ENCODE results near the gene MANEA. TPM values are rescaled to one million over a fixed set of nuclear protein-coding genes. Genes with fewer than 3 reads are reported as not detected.

The MANEA gene
- total and polyA plus RNA-seq, 2 of the 13 experiments (the other 11 are each of a cell fraction or from before 2014, with no cell fraction given): 10.0 to 10.9 TPM

DNA sequence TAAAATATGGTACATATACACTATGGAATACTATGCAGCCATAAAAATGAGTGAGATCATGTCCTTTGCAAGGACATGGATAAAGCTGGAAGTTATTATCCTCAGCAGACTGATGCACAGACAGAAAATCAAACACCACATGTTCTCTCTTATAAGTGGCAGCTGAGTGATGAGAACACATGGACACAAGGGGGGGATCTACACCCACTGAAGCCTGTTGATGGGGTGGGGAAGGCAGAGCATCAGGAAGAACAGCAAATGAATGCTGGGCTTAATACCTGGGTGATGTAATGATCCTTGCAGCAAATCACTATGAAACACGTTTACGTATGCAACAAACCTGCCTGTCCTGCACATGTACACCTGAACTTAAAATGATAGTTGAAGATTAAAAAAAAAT is 71.3 kb downstream of the MANEA start:
- no TSS peak for BruUV-seq (replicated peaks)
- H3K27me3 ChIP-seq (ENCODE audit: control insufficient read depth in 1 of 2, insufficient read depth in 2 of 2, low read length in 2 of 2): no peaks in the 10 kb centered on the region
- POLR2A ChIA-PET: no interaction called here
- no peak for TF ChIP-seq ZNF616 (CRISPR knock-in tag; IDR thresholded peaks at IDR 0.05; ENCODE audit: low read depth)
- no peak for TF ChIP-seq ZNF703 (CRISPR knock-in tag; IDR thresholded peaks at IDR 0.05; ENCODE audit: borderline replicate concordance)
- TF ChIP-seq GPN1 (CRISPR knock-in tag; IDR thresholded peaks at IDR 0.05; ENCODE audit: borderline replicate concordance): no peak
- TF ChIP-seq NR2F1 (CRISPR knock-in tag; IDR thresholded peaks at IDR 0.05): no peak
- peak; percentile 71 for TF ChIP-seq SMC3 (IDR thresholded peaks at IDR 0.05; ENCODE audit: low read length)
- TF ChIP-seq ZNF746 (CRISPR knock-in tag; IDR thresholded peaks at IDR 0.05): no peak
- TF ChIP-seq HIC2 (CRISPR knock-in tag; IDR thresholded peaks at IDR 0.05; ENCODE audit: low read depth): no peak
- TF ChIP-seq, protein P1, sequence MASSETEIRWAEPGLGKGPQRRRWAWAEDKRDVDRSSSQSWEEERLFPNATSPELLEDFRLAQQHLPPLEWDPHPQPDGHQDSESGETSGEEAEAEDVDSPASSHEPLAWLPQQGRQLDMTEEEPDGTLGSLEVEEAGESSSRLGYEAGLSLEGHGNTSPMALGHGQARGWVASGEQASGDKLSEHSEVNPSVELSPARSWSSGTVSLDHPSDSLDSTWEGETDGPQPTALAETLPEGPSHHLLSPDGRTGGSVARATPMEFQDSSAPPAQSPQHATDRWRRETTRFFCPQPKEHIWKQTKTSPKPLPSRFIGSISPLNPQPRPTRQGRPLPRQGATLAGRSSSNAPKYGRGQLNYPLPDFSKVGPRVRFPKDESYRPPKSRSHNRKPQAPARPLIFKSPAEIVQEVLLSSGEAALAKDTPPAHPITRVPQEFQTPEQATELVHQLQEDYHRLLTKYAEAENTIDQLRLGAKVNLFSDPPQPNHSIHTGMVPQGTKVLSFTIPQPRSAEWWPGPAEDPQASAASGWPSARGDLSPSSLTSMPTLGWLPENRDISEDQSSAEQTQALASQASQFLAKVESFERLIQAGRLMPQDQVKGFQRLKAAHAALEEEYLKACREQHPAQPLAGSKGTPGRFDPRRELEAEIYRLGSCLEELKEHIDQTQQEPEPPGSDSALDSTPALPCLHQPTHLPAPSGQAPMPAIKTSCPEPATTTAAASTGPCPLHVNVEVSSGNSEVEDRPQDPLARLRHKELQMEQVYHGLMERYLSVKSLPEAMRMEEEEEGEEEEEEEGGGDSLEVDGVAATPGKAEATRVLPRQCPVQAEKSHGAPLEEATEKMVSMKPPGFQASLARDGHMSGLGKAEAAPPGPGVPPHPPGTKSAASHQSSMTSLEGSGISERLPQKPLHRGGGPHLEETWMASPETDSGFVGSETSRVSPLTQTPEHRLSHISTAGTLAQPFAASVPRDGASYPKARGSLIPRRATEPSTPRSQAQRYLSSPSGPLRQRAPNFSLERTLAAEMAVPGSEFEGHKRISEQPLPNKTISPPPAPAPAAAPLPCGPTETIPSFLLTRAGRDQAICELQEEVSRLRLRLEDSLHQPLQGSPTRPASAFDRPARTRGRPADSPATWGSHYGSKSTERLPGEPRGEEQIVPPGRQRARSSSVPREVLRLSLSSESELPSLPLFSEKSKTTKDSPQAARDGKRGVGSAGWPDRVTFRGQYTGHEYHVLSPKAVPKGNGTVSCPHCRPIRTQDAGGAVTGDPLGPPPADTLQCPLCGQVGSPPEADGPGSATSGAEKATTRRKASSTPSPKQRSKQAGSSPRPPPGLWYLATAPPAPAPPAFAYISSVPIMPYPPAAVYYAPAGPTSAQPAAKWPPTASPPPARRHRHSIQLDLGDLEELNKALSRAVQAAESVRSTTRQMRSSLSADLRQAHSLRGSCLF (CRISPR knock-in tag; IDR thresholded peaks at IDR 0.05; ENCODE audit: borderline replicate concordance): no peak
- peak; percentile 74 for TF ChIP-seq CTCF (CRISPR knock-in tag; IDR thresholded peaks at IDR 0.05)
- peak; percentile 41; the same call in 1 of the 2 replicates for TF ChIP-seq RAD21 (CRISPR knock-in tag; IDR thresholded peaks at IDR 0.05)
- no peak for TF ChIP-seq GATA4 (IDR thresholded peaks at IDR 0.05; ENCODE audit: borderline replicate concordance, low read depth)
- no peak for TF ChIP-seq PRPF4 (IDR thresholded peaks at IDR 0.05; ENCODE audit: low read depth, low read length, poor library complexity, severe bottlenecking)
- TF ChIP-seq ZNF136 (CRISPR knock-in tag; IDR thresholded peaks at IDR 0.05; ENCODE audit: low read depth): no peak
- no peak for TF ChIP-seq MIXL1 (CRISPR knock-in tag; IDR thresholded peaks at IDR 0.05)

More for the DNA sequence above, 71.3 kb downstream of the MANEA start:
- in situ Hi-C loops (cut with HindIII; ENCODE audit: extremely low pct_ligation_motif_present, low pct_unique_long_range_greater_than_20kb) (loop anchor here (5.0 to 10.0 kb wide), 3 partner anchors 219 to 446 kb away; no protein-coding TSS in a partner anchor), intact Hi-C loops (cut with micrococcal nuclease; ENCODE audit: unreplicated experiment) (loop anchor here (1.0 to 2.0 kb wide), 5 partner anchors 218 to 820 kb away; no protein-coding TSS in a partner anchor)
- H3K9ac ChIP-seq (ENCODE audit: insufficient read depth, low read depth, low read length): no peak overlapping the region
- H2AFZ ChIP-seq (ENCODE audit: low read length): no peak overlapping the region
- H3K9me3 ChIP-seq (ENCODE audit: low read length): no peaks in the 10 kb centered on the region
- DNase-seq (ENCODE audit: low spot score): peak; percentile 46
- H3K4me3 ChIP-seq (replicated peaks in 1 of 3; ENCODE audit: insufficient read depth in 1 of 3, low read depth in 2 of 3, low read length in 3 of 3): no peak overlapping the region
- WGBS (ENCODE audit: low lambda C conversion rate): 8% methylated on average over 2 of the region's 2 CpGs
- CTCF ChIA-PET (ENCODE audit: low intra/inter-chr PET ratio, low total read pairs): interaction anchor here (1.5 to 2.4 kb wide), 4 partner anchors 172 to 441 kb away, joined by 3 to 18 read pairs (median 10); no protein-coding TSS in a partner anchor
- H4K20me1 ChIP-seq (ENCODE audit: insufficient read depth, low read length): no peaks in the 10 kb centered on the region
- H3K4me2 ChIP-seq (ENCODE audit: low read depth, low read length): no peak overlapping the region
- H3K36me3 ChIP-seq (replicated peaks in 1 of 2; ENCODE audit: control insufficient read depth in 1 of 2, insufficient read depth in 2 of 2, low read length in 2 of 2): no peaks in the 10 kb centered on the region
- peak; percentile 67 for FAIRE-seq
- no peaks in the 10 kb centered on the region for H3K4me1 ChIP-seq (ENCODE audit: insufficient read depth, low read length)
- no peaks in the 10 kb centered on the region for H3K79me2 ChIP-seq (ENCODE audit: insufficient read depth, low read length)
- no peak overlapping the region for H3K27ac ChIP-seq (ENCODE audit: extremely low read length, insufficient read depth, low read length)
- peak; percentile 90 for ATAC-seq

Data from HepG2 (cell line).